Brain microvascular endothelial cell (primary cell): ENCODE measurements around the gene TGDS.

Source experiments
- DNase-seq: peaks from one replicate; pipeline ENCODE4 v3.0.0-alpha.2; 2020
- H3K27ac ChIP-seq: fragments of 250-450 bp; sonication (Bioruptor Pico); 2 replicates; pipeline ENCODE4 v1.5.1; 2020; ENCODE audit warnings: mild to moderate bottlenecking, moderate library complexity
- H3K27me3 ChIP-seq: fragments of 250-450 bp; sonication (Bioruptor Pico); replicated peaks from 2 replicates; pipeline ENCODE4 v1.5.1; 2020; ENCODE audit warnings: mild to moderate bottlenecking
- H3K36me3 ChIP-seq: fragments of 250-450 bp; sonication (Bioruptor Pico); replicated peaks from 2 replicates; pipeline ENCODE4 v1.5.1; 2020; ENCODE audit warnings: mild to moderate bottlenecking
- H3K4me3 ChIP-seq: 2 replicates; pipeline ENCODE4 v1.5.1; 2011; ENCODE audit warnings: low read depth, mild to moderate bottlenecking, control low read depth, low read length, moderate library complexity
- CTCF ChIP-seq: IDR thresholded peaks from 2 replicates; pipeline ENCODE4 v1.5.1; 2011; ENCODE audit warnings: low read depth, mild to moderate bottlenecking, moderate library complexity, low read length, control low read depth, inconsistent platforms; ENCODE audit errors: missing control alignments
- in situ Hi-C: cut with HindIII; loops from 2 replicates; pipeline ENCODE4 v1.10.0; 2017; ENCODE audit warnings: low sequenced_read_pairs, low pct_ligation_motif_present

The TGDS gene

GRCh38 chr13:94632226-94632980 lies 36.5 kb upstream of the TGDS start:
- no peak overlapping the region for H3K27ac ChIP-seq
- peaks cover 19% of the 10 kb centered on the region for H3K36me3 ChIP-seq

GRCh38 chr13:94630858-94631257 lies 34.9 kb upstream of the TGDS start:
- Histone ChIP-seq H3K27ac (no peak overlapping the region), H3K27me3 (no peaks in the 10 kb centered on the region), H3K4me3 (no peak overlapping the region), H3K36me3 (peaks cover 24% of the 10 kb centered on the region)
- TF ChIP-seq CTCF = no peak
- no peak for DNase-seq
- in situ Hi-C loops = no loop called here

More at GRCh38 chr13:94632226-94632980, 36.5 kb upstream of the TGDS start:
- Histone ChIP-seq H3K27me3 (no peaks in the 10 kb centered on the region), H3K4me3 (no peak overlapping the region)
- in situ Hi-C loops = no loop called here
- no peak for TF ChIP-seq CTCF
- DNase-seq = no peak

- no peak for TF ChIP-seq CTCF
- H3K36me3 ChIP-seq = peaks cover 48% of the 10 kb centered on the region
- in situ Hi-C loops = no loop called here
- no peak for DNase-seq
- no peak overlapping the region for H3K4me3 ChIP-seq
- H3K27ac ChIP-seq = no peak overlapping the region
- H3K27me3 ChIP-seq = no peaks in the 10 kb centered on the region
Observed at GRCh38 chr13:94623316-94623715, 27.4 kb upstream of the TGDS start.

- no peak for TF ChIP-seq CTCF
- in situ Hi-C loops = no loop called here
- H3K36me3 ChIP-seq = peaks cover 44% of the 10 kb centered on the region
- H3K4me3 ChIP-seq = no peak overlapping the region
- no peak for DNase-seq
- H3K27ac ChIP-seq = no peak overlapping the region
- H3K27me3 ChIP-seq = no peaks in the 10 kb centered on the region
Observed at GRCh38 chr13:94622344-94622743, 26.4 kb upstream of the TGDS start.

DNA sequence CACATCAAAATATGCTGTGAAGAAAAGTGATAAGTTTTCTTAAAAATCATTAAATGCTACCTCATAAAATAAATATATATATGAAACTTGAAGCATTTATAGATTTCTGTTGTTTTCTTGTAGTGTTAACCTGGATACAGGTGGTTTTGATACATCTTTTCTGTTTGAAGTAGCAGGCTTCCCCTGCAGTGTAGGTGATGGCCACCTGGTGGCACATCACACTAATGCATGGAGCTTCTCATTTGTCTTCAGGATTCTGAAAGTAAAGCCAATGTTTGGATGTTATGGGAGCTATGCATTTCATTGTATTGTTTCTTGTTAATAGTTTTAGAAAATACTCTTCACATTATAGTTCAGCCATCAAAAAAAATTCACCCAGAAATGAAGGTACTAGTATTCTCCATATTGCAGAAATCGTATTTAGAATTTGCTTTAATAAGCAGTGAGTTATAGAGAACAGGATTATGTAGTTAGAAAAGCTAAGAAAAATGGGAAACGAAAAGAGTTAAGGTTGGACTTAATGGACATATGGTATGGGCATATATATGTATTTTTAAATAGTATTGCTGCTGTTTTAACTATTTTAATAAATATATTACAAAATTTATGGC lies 24.4 kb upstream of the TGDS start:
- in situ Hi-C loops = no loop called here
- peak; percentile 85 for TF ChIP-seq CTCF
- Histone ChIP-seq H3K27me3 (no peaks in the 10 kb centered on the region), H3K36me3 (peaks cover 43% of the 10 kb centered on the region), H3K27ac (no peak overlapping the region), H3K4me3 (no peak overlapping the region)
- DNase-seq = peak; percentile 19
